Measurements from ENCODE around the gene CA12. TPM values are rescaled to one million over a fixed set of nuclear protein-coding genes. Genes with fewer than 3 reads are reported as not detected.

CA12 gene
- total RNA-seq, 6 donors from 2014 or later: 2.2 to 14.6 (median 6.4) TPM

DNA sequence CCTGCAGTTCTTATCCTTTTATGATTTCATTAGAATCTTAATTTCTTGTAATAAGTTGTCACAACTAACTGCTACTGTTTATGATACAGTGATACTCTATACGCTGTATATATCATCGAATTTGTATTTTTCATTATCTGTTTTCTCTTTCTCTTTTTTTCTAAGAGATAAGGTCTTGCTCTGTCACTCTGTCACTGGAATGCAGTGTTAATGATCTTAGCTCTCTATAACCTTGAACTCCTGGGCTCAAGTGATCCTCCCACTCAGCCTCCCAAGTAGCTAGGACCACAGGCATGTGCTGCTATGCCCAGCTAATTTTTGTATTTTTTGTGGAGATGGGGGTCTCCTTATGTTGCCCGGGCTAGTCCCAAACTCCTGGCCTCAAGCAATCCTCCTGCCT lies 89.4 kb downstream of the CA12 start:
- no peak for DNase-seq
- H3K27me3 ChIP-seq: no peaks in the 10 kb centered on the region
- H3K4me1 ChIP-seq: peaks cover 0 to 19% (median 11%) of the 10 kb centered on the region in 4 donors
- H3K36me3 ChIP-seq: peaks cover 0 to 3% (median 0%) of the 10 kb centered on the region in 4 donors
- H3K27ac ChIP-seq: peak overlapping the region in 2 of 4 donors; percentile 24 to 53
- TF ChIP-seq, protein P1, sequence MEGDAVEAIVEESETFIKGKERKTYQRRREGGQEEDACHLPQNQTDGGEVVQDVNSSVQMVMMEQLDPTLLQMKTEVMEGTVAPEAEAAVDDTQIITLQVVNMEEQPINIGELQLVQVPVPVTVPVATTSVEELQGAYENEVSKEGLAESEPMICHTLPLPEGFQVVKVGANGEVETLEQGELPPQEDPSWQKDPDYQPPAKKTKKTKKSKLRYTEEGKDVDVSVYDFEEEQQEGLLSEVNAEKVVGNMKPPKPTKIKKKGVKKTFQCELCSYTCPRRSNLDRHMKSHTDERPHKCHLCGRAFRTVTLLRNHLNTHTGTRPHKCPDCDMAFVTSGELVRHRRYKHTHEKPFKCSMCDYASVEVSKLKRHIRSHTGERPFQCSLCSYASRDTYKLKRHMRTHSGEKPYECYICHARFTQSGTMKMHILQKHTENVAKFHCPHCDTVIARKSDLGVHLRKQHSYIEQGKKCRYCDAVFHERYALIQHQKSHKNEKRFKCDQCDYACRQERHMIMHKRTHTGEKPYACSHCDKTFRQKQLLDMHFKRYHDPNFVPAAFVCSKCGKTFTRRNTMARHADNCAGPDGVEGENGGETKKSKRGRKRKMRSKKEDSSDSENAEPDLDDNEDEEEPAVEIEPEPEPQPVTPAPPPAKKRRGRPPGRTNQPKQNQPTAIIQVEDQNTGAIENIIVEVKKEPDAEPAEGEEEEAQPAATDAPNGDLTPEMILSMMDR (IDR thresholded peaks at IDR 0.05): no peak
- TF ChIP-seq POLR2A (IDR thresholded peaks at IDR 0.05) (no peak), POLR2AphosphoS5 (IDR thresholded peaks at IDR 0.05) (no peak), EP300 (IDR thresholded peaks at IDR 0.05) (no peak)
- 91 to 98% methylated on average over 3 of the region's 3 CpGs for WGBS, 2 donors
- no peak for ATAC-seq (ENCODE audit: low FRiP score in 2 of 2)
- H3K4me3 ChIP-seq: no peak overlapping the region
- no peaks in the 10 kb centered on the region for H3K9me3 ChIP-seq

- H3K4me1 ChIP-seq: peaks cover 0 to 19% (median 11%) of the 10 kb centered on the region in 4 donors
- H3K27me3 ChIP-seq: no peaks in the 10 kb centered on the region
- TF ChIP-seq, protein P1 (IDR thresholded peaks at IDR 0.05): no peak
- peak in 1 of 4 donors; percentile 17 for TF ChIP-seq POLR2A (IDR thresholded peaks at IDR 0.05)
- DNase-seq (no peak), ATAC-seq (ENCODE audit: low FRiP score in 2 of 2) (no peak)
- H3K27ac ChIP-seq: peak overlapping the region in 3 of 4 donors; percentile 5 to 55 (median 28)
- H3K9me3 ChIP-seq: no peaks in the 10 kb centered on the region
- H3K36me3 ChIP-seq: peaks cover 0 to 7% (median 0%) of the 10 kb centered on the region in 4 donors
- no peak overlapping the region for H3K4me3 ChIP-seq
These were observed 90.1 kb downstream of the CA12 start for GRCh38 chr15:63291507-63291906.

DNA sequence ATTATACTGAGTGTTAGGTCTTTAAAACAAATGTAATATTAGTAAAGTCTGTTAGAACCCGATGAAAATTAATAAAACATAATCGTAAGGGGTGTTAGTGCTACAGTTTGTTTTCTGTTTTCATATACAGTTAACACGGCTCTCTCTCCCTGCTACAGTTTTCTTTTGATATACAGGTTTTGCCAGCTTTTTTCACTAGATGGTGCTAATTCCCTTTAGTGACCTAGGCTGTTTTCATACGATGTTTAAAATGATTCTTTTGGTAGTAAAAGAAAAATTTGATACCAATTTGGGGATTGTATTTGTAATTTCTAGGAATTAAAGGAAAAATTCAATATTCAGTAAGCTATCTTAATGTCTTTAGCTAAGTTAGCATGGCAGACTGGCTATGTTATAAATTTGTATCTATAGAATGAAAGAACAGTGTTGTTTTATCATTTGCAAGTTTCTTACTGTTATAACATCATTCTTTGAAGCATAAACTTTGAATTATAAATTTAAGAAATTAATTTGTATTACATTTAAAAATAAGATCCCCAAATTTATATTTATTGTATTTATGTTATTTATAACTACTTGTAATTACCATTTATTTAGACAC lies 92.8 kb downstream of the CA12 start:
- peak in 1 of 2 donors; percentile 79 for ATAC-seq (ENCODE audit: low FRiP score in 2 of 2)
- 1 to 10% methylated on average over 4 of the region's 4 CpGs for WGBS, 2 donors
- TF ChIP-seq POLR2A (IDR thresholded peaks at IDR 0.05): no peak
- TF ChIP-seq POLR2AphosphoS5 (IDR thresholded peaks at IDR 0.05): no peak
- TF ChIP-seq EP300 (IDR thresholded peaks at IDR 0.05): no peak
- TF ChIP-seq, protein P1 (IDR thresholded peaks at IDR 0.05): peak; percentile 23 to 65 (median 56)

DNA sequence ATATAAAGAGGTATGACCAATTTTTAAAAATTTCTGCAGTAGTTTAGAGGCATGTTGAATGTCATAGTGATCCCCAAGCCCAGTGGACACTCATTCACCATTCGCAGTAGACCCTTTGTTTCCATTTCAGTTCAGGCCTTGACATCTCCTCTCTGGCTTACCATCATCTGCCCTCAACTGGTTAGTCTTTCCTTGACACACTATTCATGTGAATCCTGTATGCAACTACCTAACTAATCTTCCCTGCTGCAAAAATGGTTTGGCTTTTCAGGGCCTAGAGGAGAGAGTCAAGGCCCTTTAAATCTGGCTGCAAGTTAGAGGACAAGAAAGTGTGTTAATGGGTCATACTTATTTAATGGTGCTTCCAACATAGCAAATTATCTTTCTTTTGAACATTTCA lies 93.3 kb downstream of the CA12 start:
- TF ChIP-seq POLR2A (IDR thresholded peaks at IDR 0.05): no peak
- TF ChIP-seq EP300 (IDR thresholded peaks at IDR 0.05): no peak
- no peak for TF ChIP-seq POLR2AphosphoS5 (IDR thresholded peaks at IDR 0.05)
- TF ChIP-seq, protein P1 (IDR thresholded peaks at IDR 0.05): no peak
- 76 to 77% methylated on average over 1 of the region's 1 CpG for WGBS, 2 donors
- Histone ChIP-seq H3K4me1 (peaks cover 0 to 19% (median 11%) of the 10 kb centered on the region in 4 donors), H3K27me3 (no peaks in the 10 kb centered on the region), H3K9me3 (no peaks in the 10 kb centered on the region), H3K36me3 (peaks cover 0 to 19% (median 4%) of the 10 kb centered on the region in 4 donors), H3K27ac (no peak overlapping the region), H3K4me3 (no peak overlapping the region)
- ATAC-seq (ENCODE audit: low FRiP score in 2 of 2): no peak
- no peak for DNase-seq

More for the DNA sequence above, 92.8 kb downstream of the CA12 start:
- no peak for DNase-seq
- no peaks in the 10 kb centered on the region for H3K27me3 ChIP-seq
- H3K36me3 ChIP-seq: peaks cover 0 to 19% (median 4%) of the 10 kb centered on the region in 4 donors
- no peaks in the 10 kb centered on the region for H3K9me3 ChIP-seq
- no peak overlapping the region for H3K4me3 ChIP-seq
- H3K4me1 ChIP-seq: peaks cover 0 to 19% (median 11%) of the 10 kb centered on the region in 4 donors
- no peak overlapping the region for H3K27ac ChIP-seq

GRCh38 chr15:63287109-63287508 lies 94.5 kb downstream of the CA12 start:
- Histone ChIP-seq H3K27ac (no peak overlapping the region), H3K9me3 (no peaks in the 10 kb centered on the region), H3K36me3 (peaks cover 0 to 19% (median 4%) of the 10 kb centered on the region in 4 donors), H3K27me3 (no peaks in the 10 kb centered on the region), H3K4me1 (peaks cover 3 to 19% (median 11%) of the 10 kb centered on the region in 4 donors), H3K4me3 (no peak overlapping the region)
- no peak for ATAC-seq (ENCODE audit: low FRiP score in 2 of 2)
- 74 to 83% methylated on average over 2 of the region's 2 CpGs for WGBS, 2 donors
- TF ChIP-seq, protein P1 (IDR thresholded peaks at IDR 0.05): no peak
- TF ChIP-seq POLR2A (IDR thresholded peaks at IDR 0.05) (no peak), POLR2AphosphoS5 (IDR thresholded peaks at IDR 0.05) (no peak), EP300 (IDR thresholded peaks at IDR 0.05) (no peak)
- DNase-seq: no peak

Data from upper lobe of left lung (tissue), 6 donors.